CD4-positive, alpha-beta memory T cell (primary cell): ENCODE data around the gene AIG1. TPM values are rescaled to one million over a fixed set of nuclear protein-coding genes. Genes with fewer than 3 reads are reported as not detected.

Experiments used
- CTCF ChIA-PET: fragments of 350-600 bp; sonication (Branson Sonifier 250); formaldehyde crosslinking; loops from one replicate; lab custom pipeline; 2021; ENCODE audit warnings: inconsistent platforms; ENCODE audit not compliant: partially characterized antibody; lab: Charles Lee
- POLR2A ChIA-PET: fragments of 350-600 bp; sonication (Branson Sonifier 250); formaldehyde crosslinking; loops from one replicate; lab custom pipeline; 2021; ENCODE audit not compliant: partially characterized antibody; lab: Charles Lee
- DNase-seq, 5 donors: peaks; one replicate each; pipeline versions ENCODE4 v3.0.0 to v3.0.0-alpha.2; 2020 to 2022; ENCODE audit warnings: mixed read lengths in 1 of 5
- H3K27ac ChIP-seq: one replicate; pipeline ENCODE4 v1.7.0; 2013; ENCODE audit warnings: low read depth, low read length
- H3K27me3 ChIP-seq: 2 replicates; pipeline ENCODE4 v1.7.0; 2013; ENCODE audit warnings: mild to moderate bottlenecking, low read length, moderate library complexity; ENCODE audit not compliant: insufficient read depth
- H3K36me3 ChIP-seq: 2 replicates; pipeline ENCODE4 v1.7.0; 2013; ENCODE audit warnings: mild to moderate bottlenecking, low read length, moderate library complexity; ENCODE audit not compliant: insufficient read depth
- H3K4me1 ChIP-seq: 2 replicates; pipeline ENCODE4 v1.7.0; 2013; ENCODE audit warnings: mild to moderate bottlenecking, low read length, moderate library complexity; ENCODE audit not compliant: insufficient read depth
- H3K4me3 ChIP-seq, 2 donors: one replicate each; pipeline ENCODE4 v1.7.0; 2013; ENCODE audit warnings: low read length in 2 of 2, mild to moderate bottlenecking in 1 of 2
- H3K9me3 ChIP-seq, 2 donors: one replicate each; pipeline ENCODE4 v1.7.0; 2013; ENCODE audit warnings: low read length in 2 of 2, control low read depth in 1 of 2; ENCODE audit not compliant: control insufficient read depth in 1 of 2
- H3K27ac Mint-ChIP-seq, 7 donors: one replicate each; pipeline ENCODE4 v1.8.0; 2020 to 2021; ENCODE audit warnings: mixed read lengths in 7 of 7, mild to moderate bottlenecking in 6 of 7, inconsistent platforms in 3 of 7, moderate library complexity in 3 of 7
- H3K27me3 Mint-ChIP-seq, 2 donors: one replicate each; pipeline ENCODE4 v1.8.0; 2020 to 2021; ENCODE audit warnings: mixed read lengths in 2 of 2
- H3K36me3 Mint-ChIP-seq, 2 donors: one replicate each; pipeline ENCODE4 v1.8.0; 2020 to 2021; ENCODE audit warnings: mixed read lengths in 2 of 2, inconsistent platforms in 1 of 2, mild to moderate bottlenecking in 1 of 2
- H3K4me1 Mint-ChIP-seq, 4 donors: one replicate each; pipeline ENCODE4 v1.8.0; 2020 to 2021; ENCODE audit warnings: mixed read lengths in 4 of 4, mild to moderate bottlenecking in 1 of 4
- H3K4me3 Mint-ChIP-seq, 8 donors: one replicate each; pipeline ENCODE4 v1.8.0; 2020 to 2021; ENCODE audit warnings: mixed read lengths in 8 of 8, mild to moderate bottlenecking in 7 of 8, moderate library complexity in 6 of 8, inconsistent platforms in 3 of 8
- H3K9me3 Mint-ChIP-seq, 8 donors: one replicate each; pipeline ENCODE4 v1.8.0; 2020 to 2021; ENCODE audit warnings: mixed read lengths in 8 of 8, mild to moderate bottlenecking in 5 of 8, inconsistent platforms in 3 of 8, moderate library complexity in 1 of 8
- intact Hi-C: fragments of 100-400 bp; cut with micrococcal nuclease; formaldehyde crosslinking; loops from one replicate; pipeline ENCODE4 v1.15.1; 2023
- polyA plus RNA-seq, 2 donors: library from polyadenylated mRNA; unstranded; fragments of 300-500 nt; fragmentation: Illumina TruSeq; gene quantifications; one replicate each; pipeline ENCODE4 v1.2.3, GENCODE V29; 2021
- total RNA-seq, 2 experiments: library from RNA; stranded (reverse); gene quantifications; one replicate each; pipeline ENCODE4 v1.2.3, GENCODE V29; 2021

Gene AIG1
- total and polyA plus RNA-seq, 4 experiments from 2014 or later, result 9.6 to 21.5 (median 15.3) TPM

DNA sequence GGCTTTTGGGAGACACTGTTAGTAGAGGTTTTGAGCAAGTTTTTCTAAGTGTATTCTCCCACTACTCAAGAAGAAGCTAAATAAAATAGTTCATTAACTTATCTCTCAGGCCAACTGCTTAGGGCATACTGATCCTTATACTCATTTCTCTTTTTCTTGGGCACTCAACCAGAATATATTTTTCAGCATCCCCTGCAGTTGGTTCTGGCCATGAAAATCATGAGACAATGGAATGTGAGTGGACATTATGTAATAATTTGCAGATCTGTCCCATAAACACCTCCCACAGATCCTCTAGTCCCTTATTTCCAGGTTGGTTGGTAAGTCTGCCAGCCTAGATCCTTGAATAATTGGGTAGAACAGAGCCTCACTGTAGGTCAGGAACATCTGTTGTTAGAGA lies 136.7 kb downstream of the AIG1 start:
- no peak overlapping the region for H3K4me3 ChIP-seq
- no peaks in the 10 kb centered on the region for H3K4me1 ChIP-seq
- no peak overlapping the region for H3K27ac Mint-ChIP-seq
- no peaks in the 10 kb centered on the region for H3K9me3 ChIP-seq
- intact Hi-C loops, result no loop called here
- H3K27ac ChIP-seq, result no peak overlapping the region
- DNase-seq, result no peak
- CTCF ChIA-PET, result no interaction called here
- POLR2A ChIA-PET, result no interaction called here
- H3K36me3 Mint-ChIP-seq, result peaks cover 2 to 21% of the 10 kb centered on the region in 2 donors
- no peaks in the 10 kb centered on the region for H3K27me3 Mint-ChIP-seq
- H3K4me3 Mint-ChIP-seq, result no peak overlapping the region
- no peaks in the 10 kb centered on the region for H3K36me3 ChIP-seq
- no peaks in the 10 kb centered on the region for H3K27me3 ChIP-seq
- H3K4me1 Mint-ChIP-seq, result no peaks in the 10 kb centered on the region
- H3K9me3 Mint-ChIP-seq, result peaks cover 0 to 2% (median 0%) of the 10 kb centered on the region in 8 donors

DNA sequence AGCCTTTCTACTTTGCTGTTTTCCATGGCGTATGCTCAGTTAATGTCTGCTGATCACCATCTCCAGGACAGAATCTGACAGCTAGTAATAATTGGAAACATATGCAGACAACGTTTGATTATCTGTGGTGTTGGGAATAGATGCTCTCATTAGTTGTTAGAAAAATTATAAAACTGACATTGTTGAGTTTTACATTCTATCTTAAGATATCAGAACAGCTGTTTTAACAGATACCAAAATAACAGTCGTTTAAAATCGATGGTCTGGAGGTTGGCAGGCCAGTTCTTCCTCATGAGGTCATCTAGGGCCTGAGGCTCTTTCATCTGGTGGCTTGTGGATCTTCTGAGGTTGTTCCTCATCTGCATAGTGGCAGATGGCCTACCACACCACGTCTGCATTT lies 137.6 kb downstream of the AIG1 start:
- Mint-ChIP-seq H3K4me3 (no peak overlapping the region), H3K36me3 (peaks cover 0 to 27% of the 10 kb centered on the region in 2 donors), H3K27me3 (no peaks in the 10 kb centered on the region), H3K4me1 (no peaks in the 10 kb centered on the region), H3K27ac (no peak overlapping the region), H3K9me3 (peaks cover 0 to 2% (median under 1%) of the 10 kb centered on the region in 8 donors)
- Histone ChIP-seq H3K4me1 (no peaks in the 10 kb centered on the region), H3K36me3 (no peaks in the 10 kb centered on the region), H3K4me3 (no peak overlapping the region), H3K27ac (no peak overlapping the region), H3K9me3 (no peaks in the 10 kb centered on the region), H3K27me3 (no peaks in the 10 kb centered on the region)
- ChIA-PET CTCF (no interaction called here), POLR2A (no interaction called here)
- intact Hi-C loops, result no loop called here
- DNase-seq, result no peak

DNA sequence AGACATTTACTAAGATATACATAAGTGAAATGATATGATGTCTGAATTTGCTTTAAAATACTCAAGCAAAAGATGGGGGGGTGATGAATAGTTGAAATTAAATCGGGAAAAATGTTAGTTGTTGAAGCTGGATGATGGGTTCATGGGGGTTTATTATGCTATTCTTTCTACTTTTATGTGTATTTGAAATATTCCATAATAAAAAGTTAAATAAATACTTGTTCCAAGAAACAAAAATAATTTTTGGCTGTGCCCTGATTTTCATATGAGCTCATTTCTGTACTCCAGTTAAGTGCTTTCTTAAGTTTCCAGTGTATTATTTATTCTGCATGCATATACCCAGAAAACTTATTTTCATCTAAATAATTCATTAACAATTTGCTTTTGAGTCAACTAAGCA lies 138.6 kb downstream of the AIG1 start:
- CTCF ChIA-PET, result interaction anchor here (0.6 to 1.5 kb wide), 2 partner anchors 13 to 241 kb away, joined by 3 read pairs; no protein-coding TSS in a partner anchor
- H3K27me3 ChIP-seq, result no peaks in the 10 kb centered on the region
- Mint-ChIP-seq H3K4me1 (no peaks in the 10 kb centered on the region), H3K27me3 (no peaks in the 10 kb centered on the region), H3K27ac (no peak overlapping the region), H3K4me3 (no peak overlapping the region), H3K36me3 (peaks cover 0 to 26% of the 10 kb centered on the region in 2 donors), H3K9me3 (peaks cover 0 to 8% (median 4%) of the 10 kb centered on the region in 8 donors)
- intact Hi-C loops, result no loop called here
- no peak for DNase-seq
- H3K4me3 ChIP-seq, result no peak overlapping the region
- H3K27ac ChIP-seq, result no peak overlapping the region
- H3K9me3 ChIP-seq, result no peaks in the 10 kb centered on the region
- POLR2A ChIA-PET, result no interaction called here
- H3K4me1 ChIP-seq, result no peaks in the 10 kb centered on the region
- no peaks in the 10 kb centered on the region for H3K36me3 ChIP-seq

DNA sequence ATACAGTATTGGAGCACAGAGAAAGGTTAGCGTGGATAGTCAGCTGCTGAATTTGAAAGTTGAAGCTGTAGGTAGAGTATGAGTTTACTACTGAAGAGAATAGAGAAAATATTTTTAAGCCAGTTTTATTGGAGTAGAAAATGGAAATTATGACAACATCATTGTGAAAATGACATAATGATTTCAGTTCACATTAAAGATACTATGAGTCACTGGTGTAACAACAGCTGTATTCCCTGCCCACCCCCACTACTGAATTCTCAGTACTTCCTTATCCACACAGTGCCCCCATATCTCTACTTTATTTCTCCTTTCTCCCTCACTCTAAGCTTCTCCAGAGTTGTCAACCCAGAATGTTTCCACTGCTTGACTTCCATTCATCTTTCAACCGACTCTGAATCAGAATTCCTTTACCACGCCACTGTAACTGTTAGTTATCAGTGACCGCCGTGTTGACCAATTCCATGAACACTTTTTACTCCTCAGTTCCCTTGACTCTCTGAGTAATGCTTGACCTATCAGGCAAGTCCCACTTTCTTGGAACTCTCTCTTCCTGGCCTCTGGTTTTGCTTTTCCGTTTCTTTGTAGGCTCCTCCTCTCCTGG lies 139.6 kb downstream of the AIG1 start:
- H3K4me1 Mint-ChIP-seq, result no peaks in the 10 kb centered on the region
- Histone ChIP-seq H3K9me3 (no peaks in the 10 kb centered on the region), H3K4me3 (no peak overlapping the region), H3K4me1 (no peaks in the 10 kb centered on the region), H3K36me3 (no peaks in the 10 kb centered on the region), H3K27ac (no peak overlapping the region), H3K27me3 (no peaks in the 10 kb centered on the region)
- intact Hi-C loops, result no loop called here
- H3K36me3 Mint-ChIP-seq, result peaks cover 0 to 30% of the 10 kb centered on the region in 2 donors
- peak overlapping the region in 1 of 7 donors; percentile 32 for H3K27ac Mint-ChIP-seq
- peaks cover 0 to 8% (median 4%) of the 10 kb centered on the region in 8 donors for H3K9me3 Mint-ChIP-seq
- no peak overlapping the region for H3K4me3 Mint-ChIP-seq
- ChIA-PET POLR2A (no interaction called here), CTCF (interaction anchor here (1.5 kb wide), 1 partner anchor 14 kb away, joined by 3 read pairs; no protein-coding TSS in a partner anchor)
- H3K27me3 Mint-ChIP-seq, result no peaks in the 10 kb centered on the region
- no peak for DNase-seq

- Mint-ChIP-seq H3K27me3 (no peaks in the 10 kb centered on the region), H3K36me3 (peaks cover 0 to 30% of the 10 kb centered on the region in 2 donors), H3K9me3 (peaks cover 0 to 8% (median 4%) of the 10 kb centered on the region in 8 donors), H3K27ac (no peak overlapping the region), H3K4me3 (no peak overlapping the region), H3K4me1 (no peaks in the 10 kb centered on the region)
- ChIA-PET POLR2A (no interaction called here), CTCF (no interaction called here)
- Histone ChIP-seq H3K27me3 (no peaks in the 10 kb centered on the region), H3K27ac (no peak overlapping the region), H3K4me1 (no peaks in the 10 kb centered on the region), H3K9me3 (no peaks in the 10 kb centered on the region), H3K36me3 (no peaks in the 10 kb centered on the region), H3K4me3 (no peak overlapping the region)
- intact Hi-C loops, result no loop called here
- DNase-seq, result no peak
These were observed 143.4 kb downstream of the AIG1 start for GRCh38 chr6:143204045-143204444.

- intact Hi-C loops, result no loop called here
- H3K4me1 Mint-ChIP-seq, result no peaks in the 10 kb centered on the region
- Histone ChIP-seq H3K27ac (no peak overlapping the region), H3K4me1 (no peaks in the 10 kb centered on the region), H3K36me3 (no peaks in the 10 kb centered on the region), H3K27me3 (no peaks in the 10 kb centered on the region), H3K4me3 (no peak overlapping the region), H3K9me3 (no peaks in the 10 kb centered on the region)
- no peaks in the 10 kb centered on the region for H3K27me3 Mint-ChIP-seq
- POLR2A ChIA-PET, result no interaction called here
- no peak for DNase-seq
- no peak overlapping the region for H3K4me3 Mint-ChIP-seq
- CTCF ChIA-PET, result no interaction called here
- H3K9me3 Mint-ChIP-seq, result peaks cover 0 to 9% (median 4%) of the 10 kb centered on the region in 8 donors
- peaks cover 0 to 33% of the 10 kb centered on the region in 2 donors for H3K36me3 Mint-ChIP-seq
- peak overlapping the region in 1 of 7 donors; percentile 31 for H3K27ac Mint-ChIP-seq
These were observed 144.4 kb downstream of the AIG1 start for GRCh38 chr6:143205131-143205535.

DNA sequence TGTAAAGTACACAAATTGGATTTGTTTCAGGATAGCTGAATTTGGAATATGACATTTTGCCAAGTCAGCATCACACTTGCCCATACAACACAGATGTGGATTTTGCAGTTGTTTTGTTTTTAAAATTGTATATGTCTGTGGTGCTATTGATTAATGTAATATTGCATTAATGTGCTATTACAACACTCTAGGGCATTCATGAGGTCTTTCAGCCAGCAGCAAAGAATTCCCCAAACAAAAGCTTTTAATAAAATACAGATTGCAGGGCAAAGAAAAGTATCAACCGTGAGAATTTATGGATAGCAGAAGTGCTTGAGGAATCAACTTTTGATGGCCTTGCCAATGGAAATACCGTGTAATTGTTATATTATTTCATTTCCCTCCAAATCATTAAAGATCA lies 144.9 kb downstream of the AIG1 start:
- H3K27ac ChIP-seq, result no peak overlapping the region
- DNase-seq, result no peak
- ChIA-PET CTCF (no interaction called here), POLR2A (no interaction called here)
- no peaks in the 10 kb centered on the region for H3K9me3 ChIP-seq
- intact Hi-C loops, result no loop called here
- no peak overlapping the region for H3K27ac Mint-ChIP-seq
- H3K27me3 Mint-ChIP-seq, result no peaks in the 10 kb centered on the region
- no peak overlapping the region for H3K4me3 Mint-ChIP-seq
- no peaks in the 10 kb centered on the region for H3K4me1 ChIP-seq
- no peaks in the 10 kb centered on the region for H3K36me3 ChIP-seq
- H3K4me3 ChIP-seq, result no peak overlapping the region
- H3K36me3 Mint-ChIP-seq, result peaks cover 0 to 33% of the 10 kb centered on the region in 2 donors
- H3K27me3 ChIP-seq, result no peaks in the 10 kb centered on the region
- H3K9me3 Mint-ChIP-seq, result peaks cover 0 to 11% (median 4%) of the 10 kb centered on the region in 8 donors
- H3K4me1 Mint-ChIP-seq, result no peaks in the 10 kb centered on the region
